GM19025 (cell line): Measurements from ENCODE around the gene DLL1.

Source experiments
- ATAC-seq: cut with Tn5 transposase; IDR thresholded peaks from one replicate; pipeline ENCODE4 v1.9.1; 2021; ENCODE audit warnings: mild to moderate bottlenecking, low read depth, moderate library complexity; ENCODE audit not compliant: unreplicated experiment

DLL1 gene

GRCh38 chr6:170236131-170236836, 54.6 kb downstream of the DLL1 start:
- no peak for ATAC-seq

- no peak for ATAC-seq
Measured at GRCh38 chr6:170235391-170236125, 55.3 kb downstream of the DLL1 start.

- no peak for ATAC-seq
Measured at GRCh38 chr6:170234419-170234818, 56.5 kb downstream of the DLL1 start.

DNA sequence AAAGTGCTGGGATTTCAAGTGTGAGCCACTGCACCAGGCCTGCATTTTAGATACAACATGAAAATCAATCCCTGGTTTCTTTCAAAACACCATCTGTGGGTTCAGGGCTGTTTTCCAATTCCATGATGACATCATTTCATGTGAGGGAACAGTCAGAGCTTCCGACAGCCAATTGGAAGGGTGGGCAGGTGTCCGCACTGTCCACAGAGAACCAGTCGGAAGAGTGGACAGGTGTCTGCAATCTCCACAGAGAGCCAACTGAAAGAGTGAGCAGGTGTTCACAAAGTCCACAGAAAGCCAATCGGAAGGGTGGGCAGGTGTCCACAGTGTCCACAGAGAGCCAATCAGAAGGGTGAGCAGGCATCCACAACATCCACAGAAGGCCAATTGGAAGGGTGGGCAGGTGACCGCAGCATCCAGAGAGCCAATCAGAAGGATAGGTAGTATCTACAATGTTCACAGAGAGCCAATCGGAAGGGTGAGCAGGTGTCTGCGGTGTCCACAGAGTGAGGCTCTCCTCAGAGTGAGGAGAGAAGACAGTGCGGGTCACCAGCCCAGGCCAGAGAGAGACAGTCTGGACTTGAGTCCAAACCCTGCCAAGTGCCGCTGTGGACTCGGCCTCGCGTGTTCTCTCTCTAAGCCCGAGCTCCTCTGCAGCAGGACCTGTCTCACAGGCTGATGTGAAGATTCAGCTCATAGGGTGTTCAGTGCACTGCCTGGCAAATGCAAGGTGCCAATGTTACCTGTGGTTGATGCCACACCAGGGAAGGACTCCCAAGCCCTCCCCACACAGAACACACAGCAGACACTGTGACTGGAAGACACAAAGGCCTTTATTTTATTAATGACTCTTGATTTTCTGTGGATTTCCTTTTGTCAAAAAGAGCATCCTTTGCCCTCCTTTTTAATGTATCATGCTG, 57.3 kb downstream of the DLL1 start:
- ATAC-seq = no peak
